Measurements from ENCODE around the gene ZNF598.

The ZNF598 gene

DNA sequence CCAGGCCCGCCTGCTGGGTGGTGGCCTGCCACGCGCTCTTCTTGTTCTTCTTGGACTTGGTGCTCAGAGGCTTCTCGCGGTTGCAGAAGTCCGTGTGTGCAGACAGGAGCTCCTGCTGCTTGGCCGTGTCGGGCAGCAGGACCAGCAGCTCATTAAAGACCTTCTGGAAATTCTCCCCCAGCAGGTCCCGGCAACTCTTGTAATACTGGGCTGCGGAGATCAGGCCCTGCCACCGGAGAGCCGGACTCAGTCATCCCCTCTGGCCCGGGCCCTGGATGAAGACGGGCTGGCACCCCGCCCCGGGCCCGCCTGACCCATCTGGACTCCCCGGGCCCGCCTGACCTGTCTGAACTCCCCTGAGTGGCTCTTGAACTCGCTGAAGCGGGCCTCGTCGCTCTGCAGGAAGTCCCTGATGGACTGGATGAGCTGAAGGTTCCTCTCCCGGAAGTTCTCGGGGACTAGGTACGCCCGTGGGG, 11.2 kb downstream of the ZNF598 start:
- TF ChIP-seq YY1 (IDR thresholded peaks at IDR 0.05; ENCODE audit: insufficient read depth, insufficient read length): no peak
- TF ChIP-seq SUZ12 (IDR thresholded peaks at IDR 0.05; ENCODE audit: extremely low read depth, insufficient read depth, insufficient read length): no peak
- TF ChIP-seq ZNF274 (IDR thresholded peaks at IDR 0.05; ENCODE audit: low read depth, low read length): no peak
- H3K4me1 ChIP-seq (ENCODE audit: insufficient read depth, insufficient read length): peaks cover 12% of the 10 kb centered on the region
- no peaks in the 10 kb centered on the region for H3K27me3 ChIP-seq (ENCODE audit: insufficient read depth, insufficient read length)
- DNase-seq (ENCODE audit: low read depth, low spot score): no peak
- H3K4me3 ChIP-seq (ENCODE audit: insufficient read length, low read depth): no peak overlapping the region
- H3K9me3 ChIP-seq (ENCODE audit: insufficient read depth, low read length): no peaks in the 10 kb centered on the region
- H3K36me3 ChIP-seq (ENCODE audit: insufficient read depth, insufficient read length, low read length): peaks cover 79% of the 10 kb centered on the region
- no peak overlapping the region for H3K9ac ChIP-seq (ENCODE audit: insufficient read length, low read depth)

DNA sequence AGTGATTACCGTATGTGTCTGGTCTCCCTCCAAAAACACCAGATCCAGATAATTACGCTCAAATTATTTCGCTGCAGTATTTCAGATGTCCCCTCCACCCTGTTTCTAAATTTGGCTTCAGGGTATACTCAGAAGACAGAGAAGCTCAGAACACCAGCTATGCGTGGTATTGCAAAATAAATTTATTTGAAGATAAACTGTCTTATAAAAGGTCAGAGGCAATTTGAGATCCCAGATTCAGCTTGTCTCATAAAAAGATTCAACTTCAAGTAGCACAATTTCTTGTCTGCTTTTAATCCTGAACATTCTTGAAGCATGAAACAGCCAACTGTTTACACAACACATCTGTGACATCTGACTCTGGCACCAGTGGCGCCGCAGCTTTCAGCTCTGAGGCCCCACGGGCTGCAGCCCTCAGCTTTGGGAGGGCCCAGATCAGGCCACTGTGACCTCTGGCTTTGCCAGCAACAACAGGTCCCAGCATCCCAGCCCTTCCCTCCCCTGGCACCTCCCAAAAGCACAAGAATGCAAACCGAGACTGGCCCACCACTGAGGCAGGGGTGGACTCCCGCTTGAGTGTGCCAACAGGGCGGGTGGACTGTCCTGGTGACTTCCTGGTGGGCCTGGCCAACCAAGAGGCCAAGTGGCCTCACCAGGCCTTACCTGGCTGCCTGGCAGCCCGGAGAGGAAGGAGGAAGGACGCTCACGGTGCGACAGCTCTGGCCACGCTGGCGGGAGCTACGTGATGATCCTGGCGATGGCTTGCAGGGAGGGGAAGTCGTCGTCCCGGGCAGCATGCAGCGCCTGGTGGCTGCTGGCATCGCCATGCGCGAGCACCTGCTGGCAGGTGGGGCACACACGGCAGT, 11.9 kb downstream of the ZNF598 start:
- Histone ChIP-seq H3K9ac (ENCODE audit: insufficient read length, low read depth) (no peak overlapping the region), H3K4me1 (ENCODE audit: insufficient read depth, insufficient read length) (peaks cover 16% of the 10 kb centered on the region), H3K36me3 (ENCODE audit: insufficient read depth, insufficient read length, low read length) (peaks cover 75% of the 10 kb centered on the region)

DNA sequence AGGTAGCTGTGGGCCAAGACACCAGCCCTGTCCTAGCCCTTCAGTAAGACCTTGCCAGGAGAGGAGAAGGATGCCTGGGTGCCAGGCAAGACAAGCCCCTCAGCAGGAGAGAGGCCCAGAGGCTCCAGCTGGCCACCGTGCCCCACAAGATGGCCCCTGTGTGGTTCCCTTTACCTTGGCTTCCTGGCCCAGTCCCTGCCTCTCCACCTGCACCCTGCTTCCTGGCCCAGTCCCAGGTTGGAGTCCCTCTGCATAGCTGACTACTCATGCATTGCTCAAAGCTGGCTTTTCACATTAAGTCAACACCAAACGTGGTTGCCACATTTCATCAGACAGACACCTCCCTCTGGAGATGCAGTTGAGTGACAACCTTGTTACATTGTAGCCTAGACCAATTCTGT, 15.9 kb downstream of the ZNF598 start:
- no peak overlapping the region for H3K9ac ChIP-seq (ENCODE audit: insufficient read length, low read depth)
- TF ChIP-seq ZNF274 (IDR thresholded peaks at IDR 0.05; ENCODE audit: low read depth, low read length): no peak
- no peak for TF ChIP-seq SUZ12 (IDR thresholded peaks at IDR 0.05; ENCODE audit: extremely low read depth, insufficient read depth, insufficient read length)
- TF ChIP-seq YY1 (IDR thresholded peaks at IDR 0.05; ENCODE audit: insufficient read depth, insufficient read length): no peak
- peak overlapping the region; percentile 85 for H3K4me3 ChIP-seq (ENCODE audit: insufficient read length, low read depth)
- DNase-seq (ENCODE audit: low read depth, low spot score): no peak
- H3K4me1 ChIP-seq (ENCODE audit: insufficient read depth, insufficient read length): peaks cover 29% of the 10 kb centered on the region
- no peaks in the 10 kb centered on the region for H3K9me3 ChIP-seq (ENCODE audit: insufficient read depth, low read length)
- peaks cover 25% of the 10 kb centered on the region for H3K27me3 ChIP-seq (ENCODE audit: insufficient read depth, insufficient read length)
- peaks cover 35% of the 10 kb centered on the region for H3K36me3 ChIP-seq (ENCODE audit: insufficient read depth, insufficient read length, low read length)

More for the DNA sequence above, 11.9 kb downstream of the ZNF598 start:
- TF ChIP-seq YY1 (IDR thresholded peaks at IDR 0.05; ENCODE audit: insufficient read depth, insufficient read length): no peak
- no peak for TF ChIP-seq ZNF274 (IDR thresholded peaks at IDR 0.05; ENCODE audit: low read depth, low read length)
- TF ChIP-seq SUZ12 (IDR thresholded peaks at IDR 0.05; ENCODE audit: extremely low read depth, insufficient read depth, insufficient read length): no peak
- no peak for DNase-seq (ENCODE audit: low read depth, low spot score)
- Histone ChIP-seq H3K9me3 (ENCODE audit: insufficient read depth, low read length) (no peaks in the 10 kb centered on the region), H3K4me3 (ENCODE audit: insufficient read length, low read depth) (no peak overlapping the region), H3K27me3 (ENCODE audit: insufficient read depth, insufficient read length) (no peaks in the 10 kb centered on the region)

DNA sequence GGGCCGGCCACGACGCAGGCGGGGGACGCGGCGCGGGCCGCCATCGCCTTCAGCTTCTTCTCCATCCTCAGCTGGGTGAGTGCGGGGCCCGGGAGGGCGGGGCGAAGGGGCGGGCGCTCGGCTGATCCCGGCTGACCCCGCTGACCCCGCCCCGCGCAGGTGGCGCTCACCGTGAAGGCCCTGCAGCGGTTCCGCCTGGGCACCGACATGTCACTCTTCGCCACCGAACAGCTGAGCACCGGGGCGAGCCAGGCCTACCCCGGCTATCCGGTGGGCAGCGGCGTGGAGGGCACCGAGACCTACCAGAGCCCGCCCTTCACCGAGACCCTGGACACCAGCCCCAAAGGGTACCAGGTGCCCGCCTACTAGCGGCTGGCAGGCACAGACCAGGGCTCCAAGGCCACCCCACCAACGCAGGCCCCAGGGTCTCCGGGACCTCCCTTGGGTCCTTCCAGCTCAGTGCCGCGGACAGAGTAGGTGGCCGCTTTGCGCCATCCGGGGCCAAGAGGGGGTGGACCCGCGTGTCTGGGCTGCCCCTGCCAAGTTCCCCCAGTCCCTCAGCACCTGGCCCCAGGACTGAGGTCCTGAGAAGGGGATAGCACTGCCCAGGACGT, 16.8 kb downstream of the ZNF598 start:
- H3K9ac ChIP-seq (ENCODE audit: insufficient read length, low read depth): peak overlapping the region; percentile 91
- peaks cover 28% of the 10 kb centered on the region for H3K27me3 ChIP-seq (ENCODE audit: insufficient read depth, insufficient read length)
- H3K4me3 ChIP-seq (ENCODE audit: insufficient read length, low read depth): peak overlapping the region; percentile 85
- peaks cover 29% of the 10 kb centered on the region for H3K4me1 ChIP-seq (ENCODE audit: insufficient read depth, insufficient read length)
- peaks cover 32% of the 10 kb centered on the region for H3K36me3 ChIP-seq (ENCODE audit: insufficient read depth, insufficient read length, low read length)
- DNase-seq (ENCODE audit: low read depth, low spot score): no peak
- no peak for TF ChIP-seq ZNF274 (IDR thresholded peaks at IDR 0.05; ENCODE audit: low read depth, low read length)
- no peak for TF ChIP-seq YY1 (IDR thresholded peaks at IDR 0.05; ENCODE audit: insufficient read depth, insufficient read length)
- no peak for TF ChIP-seq SUZ12 (IDR thresholded peaks at IDR 0.05; ENCODE audit: extremely low read depth, insufficient read depth, insufficient read length)
- no peaks in the 10 kb centered on the region for H3K9me3 ChIP-seq (ENCODE audit: insufficient read depth, low read length)

DNA sequence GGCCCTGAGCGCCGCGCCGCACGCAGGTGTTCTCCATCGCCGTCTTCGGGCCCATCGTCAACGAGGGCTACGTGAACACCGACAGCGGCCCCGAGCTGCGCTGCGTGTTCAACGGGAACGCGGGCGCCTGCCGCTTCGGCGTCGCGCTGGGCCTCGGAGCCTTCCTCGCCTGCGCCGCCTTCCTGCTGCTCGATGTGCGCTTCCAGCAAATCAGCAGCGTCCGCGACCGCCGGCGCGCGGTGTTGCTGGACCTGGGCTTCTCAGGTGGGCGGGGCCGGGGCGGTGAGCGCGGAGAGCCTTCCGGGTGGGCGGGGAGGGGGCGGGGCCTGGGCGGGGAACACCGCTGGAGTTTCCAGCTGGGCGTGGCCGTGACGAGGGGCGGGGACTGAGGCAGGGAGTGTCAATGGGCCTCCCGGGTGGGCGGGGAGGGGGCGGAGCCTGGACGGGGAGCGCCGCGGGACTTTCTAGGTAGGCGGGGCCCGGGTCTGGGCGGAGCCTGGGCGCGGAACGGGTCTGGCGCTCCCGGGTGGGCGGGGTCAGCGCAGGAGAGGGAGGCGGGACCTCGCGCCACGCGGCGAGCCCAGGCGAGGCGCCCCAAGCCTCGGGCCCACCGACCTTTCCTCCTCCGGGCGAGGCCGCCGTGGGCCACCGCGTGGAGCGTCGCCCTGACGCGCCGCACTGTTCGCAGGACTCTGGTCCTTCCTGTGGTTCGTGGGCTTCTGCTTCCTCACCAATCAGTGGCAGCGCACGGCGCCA, 17.5 kb downstream of the ZNF598 start:
- peaks cover 28% of the 10 kb centered on the region for H3K27me3 ChIP-seq (ENCODE audit: insufficient read depth, insufficient read length)
- peak overlapping the region; percentile 85 for H3K4me3 ChIP-seq (ENCODE audit: insufficient read length, low read depth)
- TF ChIP-seq ZNF274 (IDR thresholded peaks at IDR 0.05; ENCODE audit: low read depth, low read length) (no peak), SUZ12 (IDR thresholded peaks at IDR 0.05; ENCODE audit: extremely low read depth, insufficient read depth, insufficient read length) (no peak), YY1 (IDR thresholded peaks at IDR 0.05; ENCODE audit: insufficient read depth, insufficient read length) (no peak)
- peak overlapping the region; percentile 91 for H3K9ac ChIP-seq (ENCODE audit: insufficient read length, low read depth)
- peak; percentile 90 for DNase-seq (ENCODE audit: low read depth, low spot score)
- H3K9me3 ChIP-seq (ENCODE audit: insufficient read depth, low read length): no peaks in the 10 kb centered on the region
- peaks cover 29% of the 10 kb centered on the region for H3K4me1 ChIP-seq (ENCODE audit: insufficient read depth, insufficient read length)
- peaks cover 29% of the 10 kb centered on the region for H3K36me3 ChIP-seq (ENCODE audit: insufficient read depth, insufficient read length, low read length)

DNA sequence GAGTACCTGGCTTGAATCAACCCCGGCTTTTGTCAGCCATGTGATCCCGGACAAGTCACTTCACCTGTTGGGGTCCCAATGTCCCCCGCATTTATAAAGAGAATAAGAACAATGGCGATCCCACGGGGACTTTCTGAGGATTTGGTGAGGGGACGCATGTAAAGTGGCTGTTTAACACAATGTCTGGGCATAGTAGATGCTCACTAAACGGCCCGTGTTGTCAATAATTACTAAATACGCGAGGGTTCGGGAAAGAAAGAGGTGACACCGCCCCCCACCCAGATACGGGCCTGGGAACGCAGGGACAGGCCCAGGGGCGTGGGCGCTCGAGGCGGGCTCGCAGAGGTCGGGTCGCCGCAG, 18.1 kb downstream of the ZNF598 start:
- TF ChIP-seq SUZ12 (IDR thresholded peaks at IDR 0.05; ENCODE audit: extremely low read depth, insufficient read depth, insufficient read length): no peak
- no peak for TF ChIP-seq YY1 (IDR thresholded peaks at IDR 0.05; ENCODE audit: insufficient read depth, insufficient read length)
- no peak for TF ChIP-seq ZNF274 (IDR thresholded peaks at IDR 0.05; ENCODE audit: low read depth, low read length)
- H3K27me3 ChIP-seq (ENCODE audit: insufficient read depth, insufficient read length): peaks cover 28% of the 10 kb centered on the region
- H3K4me3 ChIP-seq (ENCODE audit: insufficient read length, low read depth): peak overlapping the region; percentile 31
- DNase-seq (ENCODE audit: low read depth, low spot score): no peak
- peaks cover 33% of the 10 kb centered on the region for H3K4me1 ChIP-seq (ENCODE audit: insufficient read depth, insufficient read length)
- H3K9me3 ChIP-seq (ENCODE audit: insufficient read depth, low read length): no peaks in the 10 kb centered on the region
- H3K9ac ChIP-seq (ENCODE audit: insufficient read length, low read depth): peak overlapping the region; percentile 69
- peaks cover 29% of the 10 kb centered on the region for H3K36me3 ChIP-seq (ENCODE audit: insufficient read depth, insufficient read length, low read length)
